Measurements from ENCODE around the gene LONP1.
A peak's percentile ranks its signal among the peaks of the same experiment; 100 is the strongest.

Gene LONP1

GRCh38 chr19:5681391-5682106 is 38.4 kb downstream of the LONP1 start:
- Histone ChIP-seq H3K4me1 (ENCODE audit: control insufficient read depth, insufficient read depth, low read length) (peaks cover 24% of the 10 kb centered on the region), H3K36me3 (ENCODE audit: control insufficient read depth in 2 of 2, insufficient read depth in 2 of 2, low read length in 2 of 2) (peaks cover 0 to 2% of the 10 kb centered on the region in 2 donors), H3K9me3 (ENCODE audit: control insufficient read depth in 2 of 2, low read length in 2 of 2) (no peaks in the 10 kb centered on the region), H3K27me3 (ENCODE audit: control insufficient read depth in 1 of 2, insufficient read depth in 2 of 2, low read length in 2 of 2) (no peaks in the 10 kb centered on the region), H3K27ac (ENCODE audit: low read length) (peak overlapping the region; percentile 85), H3K9ac (ENCODE audit: low read length in 2 of 2) (peak overlapping the region; percentile 36 to 97), H3K4me3 (ENCODE audit: low read length in 2 of 2) (peak overlapping the region; percentile 91 to 99)

GRCh38 chr19:5680437-5681368 is 39.2 kb downstream of the LONP1 start, which contains the start of the genes HSD11B1L and MICOS13:
Gene HSD11B1L (plus strand): TSS chr19:5681027. CDS start chr19:5684833, 3,806 bp downstream.
Gene MICOS13 (minus strand): TSS chr19:5680516. CDS start chr19:5680486, 30 bp downstream.
- Histone ChIP-seq H3K4me3 (ENCODE audit: low read length in 2 of 2) (peak within 1 kb of the TSS; percentile 91 to 99), H3K9me3 (ENCODE audit: control insufficient read depth in 2 of 2, low read length in 2 of 2) (no peaks in the 10 kb centered on the region)

GRCh38 chr19:5680084-5680436 is 39.9 kb downstream of the LONP1 start:
- Histone ChIP-seq H3K4me3 (ENCODE audit: low read length in 2 of 2) (peak overlapping the region; percentile 91 to 99), H3K27ac (ENCODE audit: low read length) (peak overlapping the region; percentile 85), H3K9ac (ENCODE audit: low read length in 2 of 2) (peak overlapping the region; percentile 95 to 97)

More at GRCh38 chr19:5680437-5681368, 39.2 kb downstream of the LONP1 start, which contains the start of the genes HSD11B1L and MICOS13:
- Histone ChIP-seq H3K9ac (ENCODE audit: low read length in 2 of 2) (peak within 1 kb of the TSS; percentile 95 to 97), H3K27me3 (ENCODE audit: control insufficient read depth in 1 of 2, insufficient read depth in 2 of 2, low read length in 2 of 2) (no peaks in the 10 kb centered on the region), H3K36me3 (ENCODE audit: control insufficient read depth in 2 of 2, insufficient read depth in 2 of 2, low read length in 2 of 2) (peaks cover 0 to 2% of the 10 kb centered on the region in 2 donors), H3K27ac (ENCODE audit: low read length) (peak within 1 kb of the TSS; percentile 85), H3K4me1 (ENCODE audit: control insufficient read depth, insufficient read depth, low read length) (peaks cover 22% of the 10 kb centered on the region)

GRCh38 chr19:5679289-5680083 is 40.5 kb downstream of the LONP1 start:
- no peaks in the 10 kb centered on the region for H3K9me3 ChIP-seq (ENCODE audit: control insufficient read depth in 2 of 2, low read length in 2 of 2)
- peak overlapping the region; percentile 95 to 97 for H3K9ac ChIP-seq (ENCODE audit: low read length in 2 of 2)
- H3K4me3 ChIP-seq (ENCODE audit: low read length in 2 of 2) = peak overlapping the region; percentile 91 to 99
- H3K4me1 ChIP-seq (ENCODE audit: control insufficient read depth, insufficient read depth, low read length) = peaks cover 22% of the 10 kb centered on the region
- no peaks in the 10 kb centered on the region for H3K27me3 ChIP-seq (ENCODE audit: control insufficient read depth in 1 of 2, insufficient read depth in 2 of 2, low read length in 2 of 2)
- peak overlapping the region; percentile 85 for H3K27ac ChIP-seq (ENCODE audit: low read length)
- peaks cover 0 to 2% of the 10 kb centered on the region in 2 donors for H3K36me3 ChIP-seq (ENCODE audit: control insufficient read depth in 2 of 2, insufficient read depth in 2 of 2, low read length in 2 of 2)

More at GRCh38 chr19:5680084-5680436, 39.9 kb downstream of the LONP1 start:
- no peaks in the 10 kb centered on the region for H3K27me3 ChIP-seq (ENCODE audit: control insufficient read depth in 1 of 2, insufficient read depth in 2 of 2, low read length in 2 of 2)
- H3K4me1 ChIP-seq (ENCODE audit: control insufficient read depth, insufficient read depth, low read length) = peaks cover 22% of the 10 kb centered on the region
- H3K9me3 ChIP-seq (ENCODE audit: control insufficient read depth in 2 of 2, low read length in 2 of 2) = no peaks in the 10 kb centered on the region
- peaks cover 0 to 2% of the 10 kb centered on the region in 2 donors for H3K36me3 ChIP-seq (ENCODE audit: control insufficient read depth in 2 of 2, insufficient read depth in 2 of 2, low read length in 2 of 2)

- Histone ChIP-seq H3K27ac (ENCODE audit: low read length) (no peak overlapping the region), H3K9me3 (ENCODE audit: control insufficient read depth in 2 of 2, low read length in 2 of 2) (no peaks in the 10 kb centered on the region), H3K4me3 (ENCODE audit: low read length in 2 of 2) (no peak overlapping the region), H3K4me1 (ENCODE audit: control insufficient read depth, insufficient read depth, low read length) (peaks cover 22% of the 10 kb centered on the region), H3K9ac (ENCODE audit: low read length in 2 of 2) (no peak overlapping the region), H3K27me3 (ENCODE audit: control insufficient read depth in 1 of 2, insufficient read depth in 2 of 2, low read length in 2 of 2) (no peaks in the 10 kb centered on the region), H3K36me3 (ENCODE audit: control insufficient read depth in 2 of 2, insufficient read depth in 2 of 2, low read length in 2 of 2) (peaks cover 0 to 4% of the 10 kb centered on the region in 2 donors)
Measured at GRCh38 chr19:5678071-5678718, 41.8 kb downstream of the LONP1 start.

GRCh38 chr19:5677580-5677979 is 42.4 kb downstream of the LONP1 start:
- peaks cover 0 to 4% of the 10 kb centered on the region in 2 donors for H3K36me3 ChIP-seq (ENCODE audit: control insufficient read depth in 2 of 2, insufficient read depth in 2 of 2, low read length in 2 of 2)
- peaks cover 22% of the 10 kb centered on the region for H3K4me1 ChIP-seq (ENCODE audit: control insufficient read depth, insufficient read depth, low read length)
- no peak overlapping the region for H3K9ac ChIP-seq (ENCODE audit: low read length in 2 of 2)
- no peak overlapping the region for H3K27ac ChIP-seq (ENCODE audit: low read length)
- H3K27me3 ChIP-seq (ENCODE audit: control insufficient read depth in 1 of 2, insufficient read depth in 2 of 2, low read length in 2 of 2) = no peaks in the 10 kb centered on the region
- H3K9me3 ChIP-seq (ENCODE audit: control insufficient read depth in 2 of 2, low read length in 2 of 2) = no peaks in the 10 kb centered on the region
- no peak overlapping the region for H3K4me3 ChIP-seq (ENCODE audit: low read length in 2 of 2)

GRCh38 chr19:5677136-5677535 is 42.8 kb downstream of the LONP1 start:
- H3K27ac ChIP-seq (ENCODE audit: low read length) = no peak overlapping the region

GRCh38 chr19:5676772-5677105 is 43.2 kb downstream of the LONP1 start:
- H3K27ac ChIP-seq (ENCODE audit: low read length) = no peak overlapping the region
- no peaks in the 10 kb centered on the region for H3K27me3 ChIP-seq (ENCODE audit: control insufficient read depth in 1 of 2, insufficient read depth in 2 of 2, low read length in 2 of 2)
- H3K4me1 ChIP-seq (ENCODE audit: control insufficient read depth, insufficient read depth, low read length) = peaks cover 22% of the 10 kb centered on the region
- H3K9ac ChIP-seq (ENCODE audit: low read length in 2 of 2) = no peak overlapping the region
- H3K36me3 ChIP-seq (ENCODE audit: control insufficient read depth in 2 of 2, insufficient read depth in 2 of 2, low read length in 2 of 2) = peaks cover 0 to 4% of the 10 kb centered on the region in 2 donors
- H3K9me3 ChIP-seq (ENCODE audit: control insufficient read depth in 2 of 2, low read length in 2 of 2) = no peaks in the 10 kb centered on the region
- H3K4me3 ChIP-seq (ENCODE audit: low read length in 2 of 2) = no peak overlapping the region

More at GRCh38 chr19:5677136-5677535, 42.8 kb downstream of the LONP1 start:
- Histone ChIP-seq H3K4me1 (ENCODE audit: control insufficient read depth, insufficient read depth, low read length) (peaks cover 22% of the 10 kb centered on the region), H3K9me3 (ENCODE audit: control insufficient read depth in 2 of 2, low read length in 2 of 2) (no peaks in the 10 kb centered on the region), H3K9ac (ENCODE audit: low read length in 2 of 2) (no peak overlapping the region), H3K36me3 (ENCODE audit: control insufficient read depth in 2 of 2, insufficient read depth in 2 of 2, low read length in 2 of 2) (peaks cover 0 to 4% of the 10 kb centered on the region in 2 donors), H3K4me3 (ENCODE audit: low read length in 2 of 2) (no peak overlapping the region), H3K27me3 (ENCODE audit: control insufficient read depth in 1 of 2, insufficient read depth in 2 of 2, low read length in 2 of 2) (no peaks in the 10 kb centered on the region)

GRCh38 chr19:5676105-5676771 is 43.7 kb downstream of the LONP1 start:
- peaks cover 0 to 4% of the 10 kb centered on the region in 2 donors for H3K36me3 ChIP-seq (ENCODE audit: control insufficient read depth in 2 of 2, insufficient read depth in 2 of 2, low read length in 2 of 2)
- H3K27ac ChIP-seq (ENCODE audit: low read length) = no peak overlapping the region
- no peaks in the 10 kb centered on the region for H3K27me3 ChIP-seq (ENCODE audit: control insufficient read depth in 1 of 2, insufficient read depth in 2 of 2, low read length in 2 of 2)
- no peak overlapping the region for H3K9ac ChIP-seq (ENCODE audit: low read length in 2 of 2)
- no peaks in the 10 kb centered on the region for H3K9me3 ChIP-seq (ENCODE audit: control insufficient read depth in 2 of 2, low read length in 2 of 2)
- peaks cover 19% of the 10 kb centered on the region for H3K4me1 ChIP-seq (ENCODE audit: control insufficient read depth, insufficient read depth, low read length)
- no peak overlapping the region for H3K4me3 ChIP-seq (ENCODE audit: low read length in 2 of 2)

All from stomach smooth muscle (tissue), 2 donors.